Hepatocyte (in vitro differentiated cells): ENCODE measurements around the gene MEIS1.

Source experiments
- EZH2phosphoT487 ChIP-seq: fragments of 200-600 bp; sonication (generic); IDR thresholded peaks from one replicate; pipeline ENCODE4 v1.6.1; 2018; ENCODE audit warnings: antibody characterized with exemption, mild to moderate bottlenecking, low read depth, moderate library complexity; ENCODE audit not compliant: unreplicated experiment, severe bottlenecking
- TF ChIP-seq, protein P1 (sequence below): fragments of 200-600 bp; sonication (generic); IDR thresholded peaks from 2 replicates; pipeline ENCODE4 v1.5.1; 2016; ENCODE audit warnings: antibody characterized with exemption, mild to moderate bottlenecking; ENCODE audit not compliant: poor library complexity

DNA sequence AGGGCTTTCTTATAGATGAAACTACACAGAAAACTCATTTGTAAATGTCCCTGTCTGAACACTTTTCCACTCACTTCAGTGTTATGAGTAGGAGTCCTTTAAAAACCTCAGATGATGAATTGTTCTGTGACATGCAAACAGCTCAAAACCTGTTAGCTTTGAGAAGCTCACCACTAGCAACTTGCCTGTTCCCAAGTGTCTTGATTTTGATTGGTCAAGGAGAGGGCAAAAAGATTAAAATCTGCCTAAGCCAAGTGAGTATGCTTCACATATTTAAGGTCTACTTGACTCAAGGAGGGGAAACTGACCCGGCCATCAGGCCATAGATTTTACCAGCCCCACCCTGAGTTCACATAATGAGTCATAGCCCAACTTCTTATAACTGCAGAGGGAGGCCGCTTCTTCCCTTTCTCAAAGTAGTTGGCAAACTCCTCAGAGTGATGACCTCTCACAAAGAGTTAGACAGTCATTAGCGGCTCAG lies 45.2 kb upstream of the MEIS1 start:
- TF ChIP-seq, protein P1, sequence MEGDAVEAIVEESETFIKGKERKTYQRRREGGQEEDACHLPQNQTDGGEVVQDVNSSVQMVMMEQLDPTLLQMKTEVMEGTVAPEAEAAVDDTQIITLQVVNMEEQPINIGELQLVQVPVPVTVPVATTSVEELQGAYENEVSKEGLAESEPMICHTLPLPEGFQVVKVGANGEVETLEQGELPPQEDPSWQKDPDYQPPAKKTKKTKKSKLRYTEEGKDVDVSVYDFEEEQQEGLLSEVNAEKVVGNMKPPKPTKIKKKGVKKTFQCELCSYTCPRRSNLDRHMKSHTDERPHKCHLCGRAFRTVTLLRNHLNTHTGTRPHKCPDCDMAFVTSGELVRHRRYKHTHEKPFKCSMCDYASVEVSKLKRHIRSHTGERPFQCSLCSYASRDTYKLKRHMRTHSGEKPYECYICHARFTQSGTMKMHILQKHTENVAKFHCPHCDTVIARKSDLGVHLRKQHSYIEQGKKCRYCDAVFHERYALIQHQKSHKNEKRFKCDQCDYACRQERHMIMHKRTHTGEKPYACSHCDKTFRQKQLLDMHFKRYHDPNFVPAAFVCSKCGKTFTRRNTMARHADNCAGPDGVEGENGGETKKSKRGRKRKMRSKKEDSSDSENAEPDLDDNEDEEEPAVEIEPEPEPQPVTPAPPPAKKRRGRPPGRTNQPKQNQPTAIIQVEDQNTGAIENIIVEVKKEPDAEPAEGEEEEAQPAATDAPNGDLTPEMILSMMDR: no peak
- TF ChIP-seq EZH2phosphoT487: no peak
